SW480 (cell line): Measurements from ENCODE around the gene BOD1L2.
A peak's percentile ranks its signal among the peaks of the same experiment; 100 is the strongest.

Experiments used
- DNase-seq: peaks from one replicate; pipeline ENCODE4 v3.0.0-alpha.2; 2016; ENCODE audit warnings: low spot score

Gene BOD1L2

GRCh38 chr18:57146956-57147636 lies at the start of gene BOD1L2:
TSS of gene BOD1L2 (plus strand) at chr18:57147087. CDS start at chr18:57147313, 226 bp downstream.
- DNase-seq, result no peak

GRCh38 chr18:57107140-57107832 lies 39.6 kb upstream of the BOD1L2 start:
- DNase-seq, result peak; percentile 5

DNA sequence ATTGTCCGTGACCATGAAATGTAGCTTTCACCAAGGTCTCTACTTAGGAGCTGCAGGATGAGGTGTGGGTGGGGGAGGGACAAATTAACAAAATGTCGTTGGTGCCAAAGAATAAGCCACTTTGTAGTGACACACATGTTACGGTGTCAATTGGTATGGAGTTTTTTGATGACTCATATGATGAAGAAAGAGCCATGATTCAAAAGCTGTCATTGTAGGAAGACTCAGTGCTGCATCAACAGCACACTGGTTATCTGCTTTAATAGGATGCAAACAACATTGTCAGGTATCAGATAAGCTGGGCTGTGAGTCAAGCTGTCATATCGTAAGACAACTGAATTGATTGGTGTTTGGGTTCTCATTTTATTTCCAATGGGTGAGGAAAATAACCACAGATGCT lies 36.6 kb upstream of the BOD1L2 start:
- DNase-seq, result peak; percentile 10

- no peak for DNase-seq
These were observed 33.0 kb upstream of the BOD1L2 start for GRCh38 chr18:57113799-57114420.

DNA sequence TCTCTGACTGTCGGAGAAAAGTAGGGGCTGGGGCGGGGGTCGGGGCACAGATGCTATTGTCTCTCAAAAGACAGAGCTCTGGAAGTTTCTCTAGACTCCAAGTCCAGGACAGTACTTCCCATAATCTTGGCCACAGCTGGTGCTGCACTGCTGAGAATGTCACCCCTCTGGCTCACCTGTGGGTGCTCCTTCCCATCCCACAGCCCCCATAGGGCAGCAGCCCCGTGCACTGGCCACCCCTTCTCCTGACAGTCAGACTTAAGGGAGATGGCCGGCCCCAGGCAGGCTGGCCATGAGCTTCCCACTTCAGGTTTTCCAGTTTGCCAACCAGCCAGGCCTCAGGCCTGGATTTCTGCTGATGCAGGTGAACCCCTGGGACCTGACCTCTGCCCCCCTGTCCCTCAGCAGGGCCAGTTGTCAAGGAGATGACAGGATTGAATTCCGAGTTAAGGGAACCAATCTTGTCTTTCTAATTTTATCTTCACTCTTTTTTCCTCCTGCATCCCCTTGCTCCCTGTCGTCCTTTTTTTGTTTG lies 30.2 kb upstream of the BOD1L2 start:
- no peak for DNase-seq

DNA sequence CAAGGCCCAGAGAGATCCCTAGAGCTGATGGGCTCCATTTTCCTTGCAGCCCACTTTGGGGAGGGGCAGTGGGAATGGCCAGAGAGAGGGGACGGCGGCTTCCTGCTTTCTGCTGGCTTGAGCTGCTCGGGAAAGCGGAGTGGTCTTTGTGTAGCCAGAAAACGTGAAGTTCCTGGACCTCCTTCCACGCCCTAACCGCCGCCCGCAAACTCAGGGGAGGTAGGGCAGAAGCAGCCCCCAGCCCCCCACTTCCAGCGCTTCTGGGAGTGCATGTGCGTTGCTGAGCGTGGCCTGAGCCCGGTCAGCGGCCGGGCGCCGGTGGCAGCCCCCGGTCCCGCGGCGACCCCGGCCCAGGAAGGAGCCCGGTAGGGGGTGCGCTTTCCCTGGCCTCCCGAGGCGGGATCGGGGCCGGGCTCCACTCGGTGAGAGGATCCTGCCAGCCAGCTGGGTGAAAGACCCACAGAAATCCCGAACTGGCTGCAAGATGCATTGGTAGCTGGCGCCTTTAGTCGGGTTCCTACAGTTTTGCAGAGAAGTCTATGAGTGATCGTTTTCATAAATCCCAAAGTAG lies 25.3 kb upstream of the BOD1L2 start:
- no peak for DNase-seq

DNA sequence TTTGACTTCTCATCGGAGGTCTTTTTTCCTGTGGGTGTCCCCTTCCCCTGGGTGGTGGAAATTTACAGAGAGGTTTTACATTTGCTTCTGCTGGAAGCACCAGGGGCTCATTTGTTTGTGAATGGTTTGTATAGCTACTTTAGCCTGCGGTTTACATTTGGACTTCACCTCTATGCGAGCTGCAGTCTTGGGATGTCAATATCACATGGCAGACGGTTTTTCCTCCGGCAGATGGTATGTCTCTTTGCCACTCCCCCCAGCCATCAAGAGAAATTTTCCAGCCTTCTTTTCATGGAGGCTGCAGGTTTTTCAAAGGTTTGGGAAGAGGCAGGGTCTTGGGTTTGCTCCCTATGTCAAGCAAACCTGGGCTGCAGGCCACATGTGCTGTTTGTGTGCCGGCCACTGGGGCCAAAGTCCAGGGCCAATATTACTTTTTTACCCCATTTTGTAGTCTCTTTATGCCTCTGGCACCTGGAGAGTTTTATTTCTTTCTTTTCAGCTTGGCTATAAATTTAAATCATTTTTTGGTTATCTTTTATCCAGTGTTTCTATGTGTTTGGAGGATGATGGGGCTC lies 23.9 kb upstream of the BOD1L2 start:
- no peak for DNase-seq

DNA sequence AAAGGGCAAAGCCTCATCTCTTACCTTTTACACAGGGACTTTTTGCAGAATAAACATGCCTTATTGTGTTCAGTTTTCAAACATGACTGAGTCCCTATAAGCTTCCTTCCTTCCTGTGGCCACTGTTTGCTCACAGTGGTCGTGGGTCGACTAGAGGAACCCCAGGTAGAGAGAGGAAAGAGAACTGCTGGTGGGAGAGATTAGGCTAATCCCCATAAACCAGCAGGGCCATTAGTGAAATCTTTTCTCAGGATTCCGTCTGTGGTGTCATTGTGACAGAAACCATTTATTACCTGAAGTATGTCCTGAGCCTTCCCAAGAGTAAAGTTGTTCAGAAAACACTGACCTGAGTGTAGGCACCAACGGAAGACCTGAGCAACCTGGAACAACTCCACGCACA lies 21.3 kb upstream of the BOD1L2 start:
- DNase-seq, result no peak

- DNase-seq, result no peak
These were observed 18.5 kb upstream of the BOD1L2 start for GRCh38 chr18:57128220-57128932.

DNA sequence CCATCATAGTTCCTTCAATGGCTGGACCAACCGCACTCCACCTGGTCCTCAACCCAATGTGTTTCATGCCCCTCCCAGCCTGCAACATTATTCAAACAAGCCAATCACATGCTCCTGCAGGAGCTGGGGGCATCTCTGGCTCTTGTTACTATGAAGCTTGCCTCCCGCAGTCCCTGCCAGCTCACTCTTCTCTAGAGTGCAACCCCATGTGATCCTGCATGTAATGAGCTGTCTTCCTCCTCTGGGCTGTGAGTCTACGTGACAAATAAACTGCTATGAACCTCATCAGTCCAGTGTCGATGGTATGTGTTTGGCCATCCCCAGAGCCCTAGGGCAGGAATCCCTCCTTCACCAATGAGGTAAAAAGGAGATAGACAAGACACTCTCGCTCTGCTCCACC lies 15.8 kb upstream of the BOD1L2 start:
- no peak for DNase-seq

- no peak for DNase-seq
These were observed 15.1 kb upstream of the BOD1L2 start for GRCh38 chr18:57131782-57132181.

DNA sequence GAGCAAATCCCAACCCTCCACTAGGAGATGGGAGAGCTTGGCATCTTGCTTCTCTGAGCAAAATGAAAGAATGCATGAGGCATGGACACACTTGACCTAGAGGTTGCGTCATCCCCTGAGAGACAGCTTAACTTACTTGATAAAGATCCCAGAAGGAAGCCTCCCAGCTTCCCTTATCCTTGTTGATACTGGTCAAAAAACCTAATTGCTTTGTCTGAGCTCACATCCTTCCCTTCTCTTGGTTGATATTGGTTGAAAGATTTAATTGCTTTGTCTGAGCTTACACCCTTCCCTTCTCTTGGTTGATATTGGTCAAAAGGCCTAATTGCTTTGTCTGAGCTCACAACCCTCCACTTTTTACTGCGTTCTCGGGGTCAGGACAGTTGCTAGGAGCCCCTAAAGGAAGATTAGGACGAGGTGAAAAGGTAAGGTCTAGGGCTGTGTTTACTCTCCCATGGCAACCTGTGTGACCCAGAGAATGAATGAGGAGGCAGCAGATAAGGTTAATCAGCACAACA lies 12.2 kb upstream of the BOD1L2 start:
- DNase-seq, result no peak

- no peak for DNase-seq
These were observed 11.2 kb upstream of the BOD1L2 start for GRCh38 chr18:57135699-57136098.

GRCh38 chr18:57137847-57138246 lies 9.0 kb upstream of the BOD1L2 start:
- no peak for DNase-seq

DNA sequence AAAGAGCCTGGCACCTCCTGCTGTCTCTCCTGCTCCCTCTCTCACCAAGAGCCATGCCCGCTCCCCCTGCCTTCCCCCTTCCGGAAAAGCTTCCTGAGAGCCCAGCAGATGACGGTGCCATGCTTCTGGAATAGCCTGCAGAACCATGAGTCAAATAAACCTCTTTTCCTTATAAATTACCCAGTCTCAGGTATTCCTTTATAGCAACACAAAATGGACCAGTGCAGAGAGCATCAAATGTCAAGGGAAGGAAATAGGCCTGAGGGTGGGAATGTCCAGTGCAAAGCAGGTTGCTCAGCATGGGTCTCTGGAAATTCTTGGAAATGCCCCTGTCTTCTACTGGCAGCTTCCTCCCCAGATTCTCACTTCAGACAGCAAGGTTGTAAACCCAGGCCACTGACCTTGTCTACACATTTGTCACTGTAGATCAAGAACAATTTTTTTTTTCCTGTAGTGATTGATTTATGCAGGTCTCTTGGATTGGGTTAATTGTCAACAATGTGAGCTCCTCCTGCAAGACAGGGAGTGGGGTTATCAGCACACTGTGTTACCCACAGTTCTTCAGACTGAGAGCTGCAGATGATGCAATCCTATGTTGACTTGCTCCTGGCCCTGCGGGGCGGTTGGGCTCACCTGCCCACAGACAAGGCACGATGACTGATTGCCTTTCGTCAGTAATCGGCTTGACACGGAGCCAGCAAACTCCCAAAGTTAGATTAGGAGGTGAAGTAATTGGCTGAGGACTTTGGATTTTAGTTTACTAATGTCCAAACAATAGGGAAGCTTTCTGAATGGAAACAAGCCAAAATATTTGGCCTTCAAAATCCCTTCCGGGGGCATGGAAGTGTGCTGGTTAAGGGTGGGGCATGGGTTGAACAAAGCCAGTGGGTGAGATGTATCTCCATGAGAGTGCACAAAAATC lies 5.4 kb upstream of the BOD1L2 start:
- peak; percentile 11 for DNase-seq

GRCh38 chr18:57142324-57142723 lies 4.6 kb upstream of the BOD1L2 start:
- DNase-seq, result no peak

DNA sequence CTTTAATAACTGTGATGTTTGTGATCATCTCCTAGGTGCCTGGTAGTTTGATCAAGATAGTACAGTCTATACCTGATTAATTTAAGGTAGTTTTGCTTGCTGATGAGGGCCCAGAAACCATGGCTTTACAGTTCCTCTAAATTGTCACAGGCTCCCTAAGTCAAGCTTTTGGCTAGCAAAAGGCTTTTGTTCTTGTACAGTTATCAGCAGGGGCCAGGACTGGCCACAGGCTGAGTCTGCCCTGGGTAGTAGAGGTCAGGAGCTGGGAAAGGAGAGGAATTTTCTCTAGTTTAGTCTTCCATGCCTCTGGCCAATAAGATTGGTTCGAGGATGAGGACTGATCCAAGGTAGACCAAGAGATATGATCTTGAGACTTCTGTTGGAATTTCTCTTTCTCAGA lies 3.6 kb upstream of the BOD1L2 start:
- no peak for DNase-seq

DNA sequence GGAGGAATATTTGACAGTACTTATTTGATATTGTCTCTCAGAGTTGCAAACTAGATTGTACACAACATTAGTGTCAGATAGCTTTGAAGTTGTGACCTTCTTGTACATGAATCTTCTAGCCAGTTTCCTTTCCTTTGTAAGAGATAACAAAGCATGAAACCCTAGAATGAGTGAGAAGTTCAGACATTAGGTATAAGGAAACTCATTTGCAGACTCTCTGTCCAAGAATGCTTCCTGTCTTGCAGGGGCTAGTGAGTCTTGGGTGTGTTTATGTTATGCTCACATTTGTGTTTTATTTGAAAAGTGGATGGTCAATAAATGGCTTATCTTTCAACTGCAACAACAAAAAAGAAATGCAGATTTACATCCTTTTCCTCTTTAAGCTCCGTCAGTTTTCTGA lies 1.4 kb downstream of the BOD1L2 start:
- DNase-seq, result no peak

- DNase-seq, result no peak
These were observed 2.2 kb downstream of the BOD1L2 start for GRCh38 chr18:57149051-57149450.

DNA sequence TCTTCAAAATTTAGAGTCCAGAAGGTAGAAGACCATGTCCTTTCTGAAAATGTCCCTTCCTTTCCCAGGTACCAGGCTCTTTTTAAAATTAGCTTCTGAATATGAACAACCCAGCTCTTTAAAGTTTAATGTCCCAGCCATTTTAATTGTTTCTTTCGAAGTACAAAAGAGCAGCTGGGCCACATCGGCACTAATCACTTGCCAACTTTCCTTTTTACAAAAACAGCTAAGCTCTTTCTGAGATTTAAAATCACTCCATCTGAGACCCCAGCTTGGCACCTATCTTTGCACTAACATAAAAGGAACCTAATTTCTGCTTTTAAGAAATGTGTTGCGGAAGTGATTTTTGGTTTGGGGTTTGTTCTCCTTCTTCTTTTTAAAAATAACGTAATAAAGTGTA lies 2.6 kb downstream of the BOD1L2 start:
- no peak for DNase-seq
